MV-4-11 (cell line): Measurements from ENCODE around the gene AFF2.

Source experiments
- DNase-seq: peaks from one replicate; lab custom pipeline; 2025; lab: John Stamatoyannopoulos, UW

The AFF2 gene

DNA sequence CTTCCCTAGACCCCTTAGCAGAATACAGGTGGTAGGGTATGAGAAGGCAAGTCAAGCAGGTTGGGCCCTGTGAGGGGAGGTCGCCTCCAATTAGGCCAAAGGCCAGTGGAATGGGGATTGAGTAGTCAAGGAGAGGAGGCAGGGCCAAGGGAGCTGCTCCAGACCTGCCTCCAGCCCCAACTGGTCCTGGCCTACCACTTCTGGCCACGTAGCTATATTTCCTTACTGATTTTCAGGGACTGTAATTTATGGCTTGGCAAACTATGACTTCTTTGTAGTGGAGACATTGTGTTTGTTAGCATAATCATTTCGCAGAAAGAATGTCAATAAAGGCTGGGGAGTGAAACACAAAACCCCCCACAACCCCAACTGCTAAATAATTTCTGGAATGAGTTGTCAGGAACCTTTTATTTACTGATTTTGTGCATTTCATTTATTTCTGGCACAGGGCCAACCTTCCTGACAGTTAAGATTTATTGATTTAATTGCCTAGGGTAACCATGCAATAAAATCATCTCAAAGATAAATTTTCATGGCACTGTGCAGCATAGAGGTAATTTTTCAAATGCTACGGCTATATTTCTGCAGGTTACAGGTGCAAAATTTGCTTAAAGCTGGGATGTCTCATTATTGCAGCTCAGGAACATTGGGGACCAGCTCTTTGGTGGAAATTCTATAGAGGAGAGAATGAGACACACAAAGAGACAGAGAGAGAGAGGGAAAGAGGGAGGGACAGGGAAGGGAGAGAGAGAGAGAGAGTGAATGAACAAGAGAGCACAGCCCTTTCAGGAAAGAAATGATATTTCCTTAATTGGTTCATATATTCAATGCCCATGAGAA lies 509.8 kb downstream of the AFF2 start:
- no peak for DNase-seq

DNA sequence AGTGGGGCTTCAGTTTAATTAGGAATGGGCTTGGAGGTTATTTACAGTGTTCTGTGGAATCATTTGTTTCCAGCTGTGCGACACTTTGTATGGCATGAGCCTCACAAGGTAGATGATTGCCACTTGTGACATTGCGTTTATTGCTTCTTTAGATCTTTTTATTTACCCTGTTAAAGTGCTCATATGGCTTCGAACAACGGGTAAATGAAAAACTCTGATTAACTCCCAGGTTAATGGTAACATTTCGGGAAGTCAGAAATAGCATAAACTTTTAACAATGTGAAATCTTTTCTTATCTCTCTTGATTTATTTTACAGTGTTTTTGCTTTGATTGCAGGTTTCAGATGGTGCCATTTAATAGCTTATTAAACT lies 510.4 kb downstream of the AFF2 start:
- no peak for DNase-seq

GRCh38 chrX:149013081-149013480 lies 512.7 kb downstream of the AFF2 start:
- DNase-seq, result no peak

- no peak for DNase-seq
Measured at GRCh38 chrX:149021159-149021558, 520.7 kb downstream of the AFF2 start.

GRCh38 chrX:149022485-149022884 lies 522.1 kb downstream of the AFF2 start:
- no peak for DNase-seq

DNA sequence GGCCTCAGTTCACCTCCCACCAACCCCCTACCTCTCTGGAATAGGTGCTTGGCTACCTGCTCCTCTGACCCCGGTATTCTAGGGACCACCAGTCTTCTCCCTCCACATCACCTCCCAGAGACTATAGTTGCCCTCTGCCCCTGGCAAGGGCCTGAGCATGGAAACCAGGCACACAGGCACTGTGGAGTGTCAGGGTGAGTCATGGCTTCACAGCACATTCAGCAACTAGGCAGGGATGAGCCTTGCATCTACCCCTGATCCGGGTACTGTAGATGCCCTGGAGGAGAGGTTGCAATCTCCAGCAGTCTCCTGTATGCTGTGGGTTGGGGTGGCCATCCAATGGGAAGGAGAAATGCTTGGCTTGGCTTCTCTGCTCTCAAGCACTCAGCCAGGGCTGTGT lies 532.0 kb downstream of the AFF2 start:
- no peak for DNase-seq

DNA sequence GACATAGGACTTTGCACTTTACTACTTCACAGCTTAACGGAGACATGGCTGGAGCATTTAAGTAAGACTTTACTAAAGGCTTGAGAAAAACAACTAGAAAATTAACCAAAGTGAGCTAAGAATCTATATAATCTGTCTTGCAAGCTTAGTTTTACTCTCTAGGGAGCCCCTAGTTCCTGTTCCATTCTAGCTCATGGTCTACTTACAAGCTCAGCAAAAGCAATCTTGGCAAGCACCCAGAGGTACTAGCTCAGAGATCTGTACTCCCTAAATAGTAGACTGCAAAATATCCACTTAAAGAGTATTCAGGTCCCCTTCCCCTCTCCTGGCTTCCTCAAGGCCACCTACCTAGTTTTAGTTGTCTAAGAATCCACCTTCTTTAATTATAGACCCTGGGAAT lies 535.7 kb downstream of the AFF2 start:
- DNase-seq, result no peak

DNA sequence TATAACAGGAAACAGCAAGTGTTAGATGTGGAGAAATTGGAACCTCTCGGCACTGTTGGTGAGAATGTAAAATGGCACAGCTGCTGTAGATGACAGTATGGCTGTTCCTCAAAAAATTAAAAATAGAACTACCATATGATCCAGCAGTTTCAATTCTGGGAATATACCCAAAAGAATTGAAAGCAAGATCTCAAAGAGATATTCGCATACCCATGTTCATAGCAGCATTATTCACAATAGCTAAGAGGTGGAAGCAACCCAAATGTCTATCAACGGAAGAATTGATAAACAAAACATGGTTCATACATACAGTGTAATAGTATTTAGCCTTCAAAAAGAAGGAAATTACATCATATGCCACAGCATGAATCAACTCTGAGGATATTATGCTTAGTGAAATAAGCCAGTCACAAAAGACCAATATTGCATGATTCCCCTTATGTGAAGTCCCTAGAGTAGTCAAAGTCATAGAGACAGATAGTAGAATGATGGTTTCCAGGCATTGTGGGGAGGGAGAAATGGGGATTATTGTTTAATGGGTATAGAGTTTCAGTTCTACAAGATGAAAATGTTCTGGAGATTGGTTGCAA lies 537.0 kb downstream of the AFF2 start:
- no peak for DNase-seq

- DNase-seq, result no peak
Measured at GRCh38 chrX:149039057-149039456, 538.6 kb downstream of the AFF2 start.

- DNase-seq, result no peak
Measured at GRCh38 chrX:149040873-149041535, 540.6 kb downstream of the AFF2 start.

- no peak for DNase-seq
Measured at GRCh38 chrX:149043401-149043800, 543.0 kb downstream of the AFF2 start.

- DNase-seq, result no peak
Measured at GRCh38 chrX:149044471-149044870, 544.1 kb downstream of the AFF2 start.

DNA sequence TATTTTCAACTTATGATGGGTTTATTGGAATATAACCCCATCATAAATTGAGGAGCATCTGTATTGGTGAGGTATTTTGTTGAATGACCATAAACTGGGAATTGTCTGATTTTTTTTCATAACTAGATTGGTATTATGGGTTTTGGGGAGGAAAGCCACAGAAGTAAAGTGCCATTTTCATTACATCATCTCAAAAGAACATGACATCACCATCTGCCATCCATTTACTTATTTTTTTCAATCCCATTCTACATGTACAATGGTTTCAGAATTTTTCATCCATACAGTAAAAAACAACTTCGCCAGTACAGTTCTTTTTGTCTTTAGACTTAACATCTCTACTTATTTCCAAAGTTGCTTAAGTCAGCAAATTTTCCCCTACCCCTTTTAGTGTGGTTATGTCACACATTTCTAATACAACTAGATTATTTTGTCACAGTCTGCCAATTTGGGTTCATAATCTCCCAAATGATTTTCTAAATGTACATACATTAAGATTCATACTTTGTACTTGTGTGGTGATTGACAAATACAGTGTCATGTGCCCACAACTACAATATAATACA lies 545.3 kb downstream of the AFF2 start:
- DNase-seq, result no peak
